Measurements from ENCODE around the gene EXOSC3. TPM values are rescaled to one million over a fixed set of nuclear protein-coding genes. Genes with fewer than 3 reads are reported as not detected.
"Not testable (repeated sequence)": the region's sequence is repeated elsewhere in the genome, so short reads cannot be mapped to it uniquely, and the experiment has no call there.

The EXOSC3 gene
- total and polyA plus RNA-seq, 2 donors, result 38.9 to 46.3 TPM

- H3K27ac ChIP-seq (ENCODE audit: low read depth in 1 of 2, low read length in 1 of 2); DNase-seq (ENCODE audit: low read depth in 6 of 9, low spot score in 9 of 9); H3K9me3 ChIP-seq (ENCODE audit: control insufficient read depth in 2 of 2, insufficient read depth in 1 of 2, low read length in 1 of 2); H3K36me3 ChIP-seq (ENCODE audit: control insufficient read depth in 2 of 2, insufficient read depth in 2 of 2, low read length in 1 of 2); H3K27me3 ChIP-seq (ENCODE audit: control insufficient read depth in 2 of 2, insufficient read depth in 1 of 2, low read length in 1 of 2); H3K4me1 ChIP-seq (ENCODE audit: control insufficient read depth in 2 of 2, insufficient read depth in 2 of 2, low read length in 2 of 2); H3K4me3 ChIP-seq (ENCODE audit: low read length in 2 of 2): not testable (repeated sequence)
- WGBS, result over 99% methylated on average over 15 of the region's 15 CpGs
Measured at GRCh38 chr9:37809676-37810075, 24.8 kb upstream of the EXOSC3 start.

- 96% methylated on average over 4 of the region's 4 CpGs for WGBS
- H3K4me1 ChIP-seq (ENCODE audit: control insufficient read depth in 2 of 2, insufficient read depth in 2 of 2, low read length in 2 of 2), result peaks cover 7 to 13% of the 10 kb centered on the region in 2 donors
Measured at GRCh38 chr9:37806271-37806670, 21.4 kb upstream of the EXOSC3 start.

GRCh38 chr9:37801959-37802711 lies 17.3 kb upstream of the EXOSC3 start:
- H3K4me1 ChIP-seq (ENCODE audit: control insufficient read depth in 2 of 2, insufficient read depth in 2 of 2, low read length in 2 of 2), result peaks cover 7 to 18% of the 10 kb centered on the region in 2 donors

More at GRCh38 chr9:37806271-37806670, 21.4 kb upstream of the EXOSC3 start:
- H3K9me3 ChIP-seq (ENCODE audit: control insufficient read depth in 2 of 2, insufficient read depth in 1 of 2, low read length in 1 of 2), result no peaks in the 10 kb centered on the region
- H3K27me3 ChIP-seq (ENCODE audit: control insufficient read depth in 2 of 2, insufficient read depth in 1 of 2, low read length in 1 of 2), result no peaks in the 10 kb centered on the region
- peaks cover 3 to 7% of the 10 kb centered on the region in 2 donors for H3K36me3 ChIP-seq (ENCODE audit: control insufficient read depth in 2 of 2, insufficient read depth in 2 of 2, low read length in 1 of 2)
- DNase-seq (ENCODE audit: low read depth in 6 of 9, low spot score in 9 of 9), result no peak
- H3K27ac ChIP-seq (ENCODE audit: low read depth in 1 of 2, low read length in 1 of 2), result no peak overlapping the region
- H3K4me3 ChIP-seq (ENCODE audit: low read length in 2 of 2), result no peak overlapping the region

GRCh38 chr9:37801287-37801850 lies 16.5 kb upstream of the EXOSC3 start:
- H3K27me3 ChIP-seq (ENCODE audit: control insufficient read depth in 2 of 2, insufficient read depth in 1 of 2, low read length in 1 of 2), result no peaks in the 10 kb centered on the region
- 3% methylated on average over 45 of the region's 45 CpGs for WGBS
- peak overlapping the region in 1 of 2 donors; percentile 52 for H3K27ac ChIP-seq (ENCODE audit: low read depth in 1 of 2, low read length in 1 of 2)
- no peaks in the 10 kb centered on the region for H3K9me3 ChIP-seq (ENCODE audit: control insufficient read depth in 2 of 2, insufficient read depth in 1 of 2, low read length in 1 of 2)
- DNase-seq (ENCODE audit: low read depth in 6 of 9, low spot score in 9 of 9), result peak in 4 of 9 donors; percentile 4 to 42 (median 24)
- peaks cover 0 to 2% of the 10 kb centered on the region in 2 donors for H3K36me3 ChIP-seq (ENCODE audit: control insufficient read depth in 2 of 2, insufficient read depth in 2 of 2, low read length in 1 of 2)
- H3K4me1 ChIP-seq (ENCODE audit: control insufficient read depth in 2 of 2, insufficient read depth in 2 of 2, low read length in 2 of 2), result peaks cover 7 to 18% of the 10 kb centered on the region in 2 donors
- peak overlapping the region; percentile 84 to 96 for H3K4me3 ChIP-seq (ENCODE audit: low read length in 2 of 2)

More at GRCh38 chr9:37801959-37802711, 17.3 kb upstream of the EXOSC3 start:
- H3K27me3 ChIP-seq (ENCODE audit: control insufficient read depth in 2 of 2, insufficient read depth in 1 of 2, low read length in 1 of 2), result no peaks in the 10 kb centered on the region
- peaks cover 0 to 3% of the 10 kb centered on the region in 2 donors for H3K36me3 ChIP-seq (ENCODE audit: control insufficient read depth in 2 of 2, insufficient read depth in 2 of 2, low read length in 1 of 2)
- H3K9me3 ChIP-seq (ENCODE audit: control insufficient read depth in 2 of 2, insufficient read depth in 1 of 2, low read length in 1 of 2), result no peaks in the 10 kb centered on the region
- WGBS, result 84% methylated on average over 10 of the region's 10 CpGs
- peak overlapping the region; percentile 84 to 96 for H3K4me3 ChIP-seq (ENCODE audit: low read length in 2 of 2)
- H3K27ac ChIP-seq (ENCODE audit: low read depth in 1 of 2, low read length in 1 of 2), result no peak overlapping the region
- no peak for DNase-seq (ENCODE audit: low read depth in 6 of 9, low spot score in 9 of 9)

DNA sequence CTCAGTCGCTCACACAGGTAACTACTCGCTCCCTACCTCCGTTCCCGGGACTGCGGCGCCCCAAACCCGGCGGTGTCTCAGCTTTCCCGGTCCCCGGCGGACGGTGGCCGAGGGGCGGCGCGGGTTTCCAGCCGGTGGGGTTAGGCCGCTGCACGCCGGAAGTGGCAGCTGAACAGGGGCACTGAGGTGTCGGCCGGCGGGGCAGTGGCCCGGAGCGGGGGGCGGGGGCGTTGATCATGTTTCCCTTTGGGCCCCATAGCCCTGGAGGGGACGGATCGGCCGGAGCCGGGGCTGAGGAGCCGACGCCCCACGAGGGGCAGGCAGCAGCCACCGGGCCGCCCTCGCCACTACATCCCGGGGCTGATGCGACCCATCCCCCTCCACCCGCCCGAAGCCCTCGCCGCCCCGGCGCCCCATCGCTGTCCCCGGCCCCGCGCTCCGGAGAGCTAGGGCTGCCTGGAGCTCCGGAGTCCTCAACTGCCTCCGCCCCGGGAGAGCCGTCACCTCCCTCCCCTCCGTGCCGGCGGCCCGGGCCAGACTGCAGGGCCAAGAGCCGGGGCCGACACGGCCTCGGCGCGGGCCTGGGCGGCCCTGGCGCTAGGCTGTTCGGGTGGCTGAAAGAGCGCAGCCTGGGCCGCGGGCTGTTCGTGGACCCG lies 15.9 kb upstream of the EXOSC3 start, which contains the start of gene DCAF10:
Gene DCAF10 (plus strand): TSS at position 167 of the 656 bp plus-strand sequence. CDS start 70 bp downstream, at position 237.
- H3K9me3 ChIP-seq (ENCODE audit: control insufficient read depth in 2 of 2, insufficient read depth in 1 of 2, low read length in 1 of 2), result no peaks in the 10 kb centered on the region
- peaks cover 7 to 18% of the 10 kb centered on the region in 2 donors for H3K4me1 ChIP-seq (ENCODE audit: control insufficient read depth in 2 of 2, insufficient read depth in 2 of 2, low read length in 2 of 2)
- WGBS, result under 1% methylated on average over 72 of the region's 72 CpGs
- peak in 8 of 9 donors; percentile 55 to 91 (median 80) for DNase-seq (ENCODE audit: low read depth in 6 of 9, low spot score in 9 of 9)
- H3K4me3 ChIP-seq (ENCODE audit: low read length in 2 of 2), result peak within 1 kb of the TSS; percentile 84 to 96
- peak within 1 kb of the TSS; percentile 32 to 83 for H3K27ac ChIP-seq (ENCODE audit: low read depth in 1 of 2, low read length in 1 of 2)
- H3K36me3 ChIP-seq (ENCODE audit: control insufficient read depth in 2 of 2, insufficient read depth in 2 of 2, low read length in 1 of 2), result no peaks in the 10 kb centered on the region
- H3K27me3 ChIP-seq (ENCODE audit: control insufficient read depth in 2 of 2, insufficient read depth in 1 of 2, low read length in 1 of 2), result no peaks in the 10 kb centered on the region

GRCh38 chr9:37798677-37799076 lies 13.8 kb upstream of the EXOSC3 start:
- no peak for DNase-seq (ENCODE audit: low read depth in 6 of 9, low spot score in 9 of 9)
- H3K27ac ChIP-seq (ENCODE audit: low read depth in 1 of 2, low read length in 1 of 2), result no peak overlapping the region
- WGBS, result 88% methylated on average over 1 of the region's 1 CpG
- H3K4me1 ChIP-seq (ENCODE audit: control insufficient read depth in 2 of 2, insufficient read depth in 2 of 2, low read length in 2 of 2), result peaks cover 7 to 18% of the 10 kb centered on the region in 2 donors
- no peaks in the 10 kb centered on the region for H3K27me3 ChIP-seq (ENCODE audit: control insufficient read depth in 2 of 2, insufficient read depth in 1 of 2, low read length in 1 of 2)
- H3K4me3 ChIP-seq (ENCODE audit: low read length in 2 of 2), result no peak overlapping the region
- H3K9me3 ChIP-seq (ENCODE audit: control insufficient read depth in 2 of 2, insufficient read depth in 1 of 2, low read length in 1 of 2), result no peaks in the 10 kb centered on the region
- no peaks in the 10 kb centered on the region for H3K36me3 ChIP-seq (ENCODE audit: control insufficient read depth in 2 of 2, insufficient read depth in 2 of 2, low read length in 1 of 2)

DNA sequence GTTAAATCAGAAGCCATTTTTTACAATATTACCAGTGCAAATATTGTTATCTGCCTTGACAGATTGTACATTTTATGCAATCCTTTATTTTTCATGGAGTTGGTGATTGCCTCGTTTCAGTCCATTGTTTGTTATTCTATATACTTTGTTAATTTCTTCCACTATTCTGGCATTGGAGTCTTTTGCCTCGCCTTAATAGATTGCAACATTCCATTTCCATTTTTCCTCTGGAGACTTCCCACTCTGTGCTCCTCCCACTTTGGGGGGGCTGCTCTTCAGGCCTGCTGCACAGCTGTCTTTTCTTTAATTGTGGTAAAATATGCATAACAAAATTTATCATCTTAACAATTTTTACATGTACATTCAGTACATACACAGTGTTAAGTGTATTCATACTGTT lies 11.4 kb upstream of the EXOSC3 start:
- 94% methylated on average over 2 of the region's 2 CpGs for WGBS
- no peaks in the 10 kb centered on the region for H3K27me3 ChIP-seq (ENCODE audit: control insufficient read depth in 2 of 2, insufficient read depth in 1 of 2, low read length in 1 of 2)
- no peak overlapping the region for H3K27ac ChIP-seq (ENCODE audit: low read depth in 1 of 2, low read length in 1 of 2)
- no peak for DNase-seq (ENCODE audit: low read depth in 6 of 9, low spot score in 9 of 9)
- H3K36me3 ChIP-seq (ENCODE audit: control insufficient read depth in 2 of 2, insufficient read depth in 2 of 2, low read length in 1 of 2), result no peaks in the 10 kb centered on the region
- H3K9me3 ChIP-seq (ENCODE audit: control insufficient read depth in 2 of 2, insufficient read depth in 1 of 2, low read length in 1 of 2), result no peaks in the 10 kb centered on the region
- H3K4me3 ChIP-seq (ENCODE audit: low read length in 2 of 2), result no peak overlapping the region
- peaks cover 0 to 5% of the 10 kb centered on the region in 2 donors for H3K4me1 ChIP-seq (ENCODE audit: control insufficient read depth in 2 of 2, insufficient read depth in 2 of 2, low read length in 2 of 2)

GRCh38 chr9:37792122-37792521 lies 7.3 kb upstream of the EXOSC3 start:
- Histone ChIP-seq H3K27me3 (ENCODE audit: control insufficient read depth in 2 of 2, insufficient read depth in 1 of 2, low read length in 1 of 2) (peaks cover 0 to 9% of the 10 kb centered on the region in 2 donors), H3K36me3 (ENCODE audit: control insufficient read depth in 2 of 2, insufficient read depth in 2 of 2, low read length in 1 of 2) (no peaks in the 10 kb centered on the region), H3K27ac (ENCODE audit: low read depth in 1 of 2, low read length in 1 of 2) (no peak overlapping the region), H3K4me1 (ENCODE audit: control insufficient read depth in 2 of 2, insufficient read depth in 2 of 2, low read length in 2 of 2) (no peaks in the 10 kb centered on the region), H3K4me3 (ENCODE audit: low read length in 2 of 2) (no peak overlapping the region), H3K9me3 (ENCODE audit: control insufficient read depth in 2 of 2, insufficient read depth in 1 of 2, low read length in 1 of 2) (no peaks in the 10 kb centered on the region)
- WGBS, result 97% methylated on average over 5 of the region's 5 CpGs
- DNase-seq (ENCODE audit: low read depth in 6 of 9, low spot score in 9 of 9), result no peak

GRCh38 chr9:37790096-37790495 lies 5.2 kb upstream of the EXOSC3 start:
- Histone ChIP-seq H3K9me3 (ENCODE audit: control insufficient read depth in 2 of 2, insufficient read depth in 1 of 2, low read length in 1 of 2) (no peaks in the 10 kb centered on the region), H3K36me3 (ENCODE audit: control insufficient read depth in 2 of 2, insufficient read depth in 2 of 2, low read length in 1 of 2) (no peaks in the 10 kb centered on the region), H3K4me1 (ENCODE audit: control insufficient read depth in 2 of 2, insufficient read depth in 2 of 2, low read length in 2 of 2) (peaks cover 0 to 2% of the 10 kb centered on the region in 2 donors), H3K4me3 (ENCODE audit: low read length in 2 of 2) (no peak overlapping the region), H3K27me3 (ENCODE audit: control insufficient read depth in 2 of 2, insufficient read depth in 1 of 2, low read length in 1 of 2) (peaks cover 0 to 20% of the 10 kb centered on the region in 2 donors), H3K27ac (ENCODE audit: low read depth in 1 of 2, low read length in 1 of 2) (no peak overlapping the region)
- WGBS, result over 99% methylated on average over 2 of the region's 2 CpGs
- no peak for DNase-seq (ENCODE audit: low read depth in 6 of 9, low spot score in 9 of 9)

Measured in thymus (tissue), 11 donors.